Stimulated activated naive CD8-positive, alpha-beta T cell treated with anti-CD3 and anti-CD28 coated beads, Interleukin-15, Interleukin-2, amounts not matched to agents 100 ng/mL and 50 ng/mL, for 24 hours (primary cell): ENCODE measurements around the gene PRDM16.
"Not testable (repeated sequence)": the region's sequence is repeated elsewhere in the genome, so short reads cannot be mapped to it uniquely, and the experiment has no call there.

ENCODE experiments used
- H3K27ac Mint-ChIP-seq: one replicate; pipeline ENCODE4 v1.8.0; 2021; ENCODE audit warnings: mild to moderate bottlenecking, mixed read lengths
- H3K27me3 Mint-ChIP-seq: one replicate; pipeline ENCODE4 v1.8.0; 2021; ENCODE audit warnings: mixed read lengths
- H3K36me3 Mint-ChIP-seq: one replicate; pipeline ENCODE4 v1.8.0; 2021; ENCODE audit warnings: low read depth, mixed read lengths
- H3K4me1 Mint-ChIP-seq: one replicate; pipeline ENCODE4 v1.8.0; 2021; ENCODE audit warnings: low read depth, mixed read lengths
- H3K4me3 Mint-ChIP-seq: one replicate; pipeline ENCODE4 v1.8.0; 2021; ENCODE audit warnings: mild to moderate bottlenecking, mixed read lengths
- H3K9me3 Mint-ChIP-seq: one replicate; pipeline ENCODE4 v1.8.0; 2021; ENCODE audit warnings: mixed read lengths

Gene PRDM16

GRCh38 chr1:3087049-3087448 lies 18.0 kb downstream of the PRDM16 start:
- no peaks in the 10 kb centered on the region for H3K9me3 Mint-ChIP-seq
- no peak overlapping the region for H3K4me3 Mint-ChIP-seq
- no peaks in the 10 kb centered on the region for H3K4me1 Mint-ChIP-seq
- H3K36me3 Mint-ChIP-seq: no peaks in the 10 kb centered on the region
- H3K27ac Mint-ChIP-seq: no peak overlapping the region
- H3K27me3 Mint-ChIP-seq: no peaks in the 10 kb centered on the region

GRCh38 chr1:3087946-3088668 lies 19.1 kb downstream of the PRDM16 start:
- not testable (repeated sequence) for H3K36me3 Mint-ChIP-seq, H3K9me3 Mint-ChIP-seq, H3K4me3 Mint-ChIP-seq, H3K27ac Mint-ChIP-seq, H3K27me3 Mint-ChIP-seq, H3K4me1 Mint-ChIP-seq

- Mint-ChIP-seq H3K4me3 (no peak overlapping the region), H3K9me3 (no peaks in the 10 kb centered on the region), H3K27me3 (no peaks in the 10 kb centered on the region), H3K36me3 (no peaks in the 10 kb centered on the region), H3K4me1 (no peaks in the 10 kb centered on the region), H3K27ac (no peak overlapping the region)
Measured at GRCh38 chr1:3089490-3089889, 20.5 kb downstream of the PRDM16 start.

- Mint-ChIP-seq H3K9me3 (no peaks in the 10 kb centered on the region), H3K27ac (no peak overlapping the region), H3K4me3 (no peak overlapping the region), H3K4me1 (no peaks in the 10 kb centered on the region), H3K27me3 (no peaks in the 10 kb centered on the region), H3K36me3 (no peaks in the 10 kb centered on the region)
Measured at GRCh38 chr1:3091334-3091733, 22.3 kb downstream of the PRDM16 start.

GRCh38 chr1:3092530-3092929 lies 23.5 kb downstream of the PRDM16 start:
- H3K4me1 Mint-ChIP-seq: no peaks in the 10 kb centered on the region

GRCh38 chr1:3093898-3094626 lies 25.1 kb downstream of the PRDM16 start:
- Mint-ChIP-seq H3K4me3 (no peak overlapping the region), H3K9me3 (no peaks in the 10 kb centered on the region), H3K36me3 (no peaks in the 10 kb centered on the region), H3K27ac (no peak overlapping the region), H3K27me3 (no peaks in the 10 kb centered on the region), H3K4me1 (no peaks in the 10 kb centered on the region)

More at GRCh38 chr1:3092530-3092929, 23.5 kb downstream of the PRDM16 start:
- no peak overlapping the region for H3K4me3 Mint-ChIP-seq
- H3K27me3 Mint-ChIP-seq: no peaks in the 10 kb centered on the region
- no peaks in the 10 kb centered on the region for H3K9me3 Mint-ChIP-seq
- H3K36me3 Mint-ChIP-seq: no peaks in the 10 kb centered on the region
- no peak overlapping the region for H3K27ac Mint-ChIP-seq

GRCh38 chr1:3094863-3095780 lies 26.1 kb downstream of the PRDM16 start:
- Mint-ChIP-seq H3K4me1 (no peaks in the 10 kb centered on the region), H3K4me3 (no peak overlapping the region), H3K9me3 (no peaks in the 10 kb centered on the region), H3K27me3 (no peaks in the 10 kb centered on the region), H3K36me3 (no peaks in the 10 kb centered on the region), H3K27ac (no peak overlapping the region)

GRCh38 chr1:3096345-3096744 lies 27.3 kb downstream of the PRDM16 start:
- Mint-ChIP-seq H3K36me3 (no peaks in the 10 kb centered on the region), H3K27ac (no peak overlapping the region), H3K4me1 (no peaks in the 10 kb centered on the region), H3K27me3 (no peaks in the 10 kb centered on the region), H3K9me3 (no peaks in the 10 kb centered on the region), H3K4me3 (no peak overlapping the region)

- no peaks in the 10 kb centered on the region for H3K9me3 Mint-ChIP-seq
- H3K4me1 Mint-ChIP-seq: no peaks in the 10 kb centered on the region
Measured at GRCh38 chr1:3097231-3097630, 28.2 kb downstream of the PRDM16 start.

GRCh38 chr1:3097861-3098260 lies 28.9 kb downstream of the PRDM16 start:
- no peak overlapping the region for H3K27ac Mint-ChIP-seq
- no peaks in the 10 kb centered on the region for H3K9me3 Mint-ChIP-seq
- H3K4me1 Mint-ChIP-seq: no peaks in the 10 kb centered on the region
- H3K4me3 Mint-ChIP-seq: no peak overlapping the region
- no peaks in the 10 kb centered on the region for H3K27me3 Mint-ChIP-seq
- no peaks in the 10 kb centered on the region for H3K36me3 Mint-ChIP-seq

More at GRCh38 chr1:3097231-3097630, 28.2 kb downstream of the PRDM16 start:
- Mint-ChIP-seq H3K36me3 (no peaks in the 10 kb centered on the region), H3K4me3 (no peak overlapping the region), H3K27ac (no peak overlapping the region), H3K27me3 (no peaks in the 10 kb centered on the region)

- Mint-ChIP-seq H3K36me3 (no peaks in the 10 kb centered on the region), H3K9me3 (no peaks in the 10 kb centered on the region), H3K27ac (no peak overlapping the region), H3K27me3 (no peaks in the 10 kb centered on the region), H3K4me1 (no peaks in the 10 kb centered on the region), H3K4me3 (no peak overlapping the region)
Measured at GRCh38 chr1:3099861-3100260, 30.9 kb downstream of the PRDM16 start.

GRCh38 chr1:3101124-3101939 lies 32.3 kb downstream of the PRDM16 start:
- no peaks in the 10 kb centered on the region for H3K36me3 Mint-ChIP-seq
- no peaks in the 10 kb centered on the region for H3K4me1 Mint-ChIP-seq
- H3K27me3 Mint-ChIP-seq: no peaks in the 10 kb centered on the region
- no peak overlapping the region for H3K4me3 Mint-ChIP-seq
- H3K9me3 Mint-ChIP-seq: no peaks in the 10 kb centered on the region
- H3K27ac Mint-ChIP-seq: no peak overlapping the region

- H3K27me3 Mint-ChIP-seq: no peaks in the 10 kb centered on the region
- no peaks in the 10 kb centered on the region for H3K9me3 Mint-ChIP-seq
- H3K4me3 Mint-ChIP-seq: no peak overlapping the region
- H3K27ac Mint-ChIP-seq: no peak overlapping the region
- no peaks in the 10 kb centered on the region for H3K36me3 Mint-ChIP-seq
- no peaks in the 10 kb centered on the region for H3K4me1 Mint-ChIP-seq
Measured at GRCh38 chr1:3102641-3103040, 33.6 kb downstream of the PRDM16 start.

- no peak overlapping the region for H3K27ac Mint-ChIP-seq
- no peaks in the 10 kb centered on the region for H3K27me3 Mint-ChIP-seq
- no peaks in the 10 kb centered on the region for H3K4me1 Mint-ChIP-seq
- H3K9me3 Mint-ChIP-seq: peaks cover 6% of the 10 kb centered on the region
- no peak overlapping the region for H3K4me3 Mint-ChIP-seq
- no peaks in the 10 kb centered on the region for H3K36me3 Mint-ChIP-seq
Measured at GRCh38 chr1:3103967-3104677, 35.1 kb downstream of the PRDM16 start.
